C4-2B (cell line): ENCODE measurements around the gene CD3E.

Experiments
- ZFX ChIP-seq: fragments of 450-650 bp; IDR thresholded peaks from 2 replicates; pipeline ENCODE4 v1.6.1; 2017
- TF ChIP-seq, protein P1 (sequence below): fragments of 450-650 bp; conservative IDR thresholded peaks from 2 replicates; pipeline ENCODE4 v1.5.1; 2017; ENCODE audit warnings: mild to moderate bottlenecking

DNA sequence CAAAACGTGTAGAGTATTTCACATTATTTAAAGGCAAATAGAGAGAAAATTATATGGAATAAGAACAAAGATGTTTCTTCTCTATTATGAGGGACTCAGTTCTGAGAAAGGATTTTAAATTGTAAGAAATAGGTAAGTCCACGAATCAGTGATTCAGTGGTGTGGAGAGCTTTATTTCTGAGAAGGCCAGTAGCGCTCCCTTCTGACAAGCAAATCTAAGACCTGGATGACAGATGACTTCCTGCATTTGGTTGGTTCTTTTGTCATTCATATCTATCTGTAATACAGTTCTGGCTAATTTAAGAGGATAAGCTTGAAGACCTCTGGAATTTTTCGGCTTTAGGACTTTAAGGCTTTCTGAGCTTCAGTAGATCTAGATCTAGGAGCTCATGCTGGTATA lies 7.0 kb downstream of the CD3E start:
- TF ChIP-seq, protein P1, sequence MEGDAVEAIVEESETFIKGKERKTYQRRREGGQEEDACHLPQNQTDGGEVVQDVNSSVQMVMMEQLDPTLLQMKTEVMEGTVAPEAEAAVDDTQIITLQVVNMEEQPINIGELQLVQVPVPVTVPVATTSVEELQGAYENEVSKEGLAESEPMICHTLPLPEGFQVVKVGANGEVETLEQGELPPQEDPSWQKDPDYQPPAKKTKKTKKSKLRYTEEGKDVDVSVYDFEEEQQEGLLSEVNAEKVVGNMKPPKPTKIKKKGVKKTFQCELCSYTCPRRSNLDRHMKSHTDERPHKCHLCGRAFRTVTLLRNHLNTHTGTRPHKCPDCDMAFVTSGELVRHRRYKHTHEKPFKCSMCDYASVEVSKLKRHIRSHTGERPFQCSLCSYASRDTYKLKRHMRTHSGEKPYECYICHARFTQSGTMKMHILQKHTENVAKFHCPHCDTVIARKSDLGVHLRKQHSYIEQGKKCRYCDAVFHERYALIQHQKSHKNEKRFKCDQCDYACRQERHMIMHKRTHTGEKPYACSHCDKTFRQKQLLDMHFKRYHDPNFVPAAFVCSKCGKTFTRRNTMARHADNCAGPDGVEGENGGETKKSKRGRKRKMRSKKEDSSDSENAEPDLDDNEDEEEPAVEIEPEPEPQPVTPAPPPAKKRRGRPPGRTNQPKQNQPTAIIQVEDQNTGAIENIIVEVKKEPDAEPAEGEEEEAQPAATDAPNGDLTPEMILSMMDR, result no peak
- TF ChIP-seq ZFX, result no peak
